ENCODE data around the gene WIPF1. TPM values are rescaled to one million over a fixed set of nuclear protein-coding genes. Genes with fewer than 3 reads are reported as not detected.

WIPF1 gene
- total RNA-seq, 2 donors from 2014 or later = 7.2 to 19.0 TPM

GRCh38 chr2:174561283-174561971 is 36.2 kb downstream of the WIPF1 start:
- Histone ChIP-seq H3K4me1 (replicated peaks) (no peaks in the 10 kb centered on the region), H3K27me3 (replicated peaks; ENCODE audit: insufficient read depth) (no peaks in the 10 kb centered on the region), H3K27ac (peak overlapping the region in 1 of 2 donors; percentile 4), H3K9me3 (no peaks in the 10 kb centered on the region), H3K4me3 (no peak overlapping the region), H3K36me3 (no peaks in the 10 kb centered on the region)
- DNase-seq (ENCODE audit: low spot score) = peak; percentile 68
- intact Hi-C loops (cut with DNase I) = no loop called here
- 21% methylated on average over 8 of the region's 8 CpGs for WGBS
- TF ChIP-seq POLR2AphosphoS5 (IDR thresholded peaks at IDR 0.05) = peak; percentile 82
- TF ChIP-seq, protein P1, sequence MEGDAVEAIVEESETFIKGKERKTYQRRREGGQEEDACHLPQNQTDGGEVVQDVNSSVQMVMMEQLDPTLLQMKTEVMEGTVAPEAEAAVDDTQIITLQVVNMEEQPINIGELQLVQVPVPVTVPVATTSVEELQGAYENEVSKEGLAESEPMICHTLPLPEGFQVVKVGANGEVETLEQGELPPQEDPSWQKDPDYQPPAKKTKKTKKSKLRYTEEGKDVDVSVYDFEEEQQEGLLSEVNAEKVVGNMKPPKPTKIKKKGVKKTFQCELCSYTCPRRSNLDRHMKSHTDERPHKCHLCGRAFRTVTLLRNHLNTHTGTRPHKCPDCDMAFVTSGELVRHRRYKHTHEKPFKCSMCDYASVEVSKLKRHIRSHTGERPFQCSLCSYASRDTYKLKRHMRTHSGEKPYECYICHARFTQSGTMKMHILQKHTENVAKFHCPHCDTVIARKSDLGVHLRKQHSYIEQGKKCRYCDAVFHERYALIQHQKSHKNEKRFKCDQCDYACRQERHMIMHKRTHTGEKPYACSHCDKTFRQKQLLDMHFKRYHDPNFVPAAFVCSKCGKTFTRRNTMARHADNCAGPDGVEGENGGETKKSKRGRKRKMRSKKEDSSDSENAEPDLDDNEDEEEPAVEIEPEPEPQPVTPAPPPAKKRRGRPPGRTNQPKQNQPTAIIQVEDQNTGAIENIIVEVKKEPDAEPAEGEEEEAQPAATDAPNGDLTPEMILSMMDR (IDR thresholded peaks at IDR 0.05) = no peak
- no peak for TF ChIP-seq POLR2A (IDR thresholded peaks at IDR 0.05)

DNA sequence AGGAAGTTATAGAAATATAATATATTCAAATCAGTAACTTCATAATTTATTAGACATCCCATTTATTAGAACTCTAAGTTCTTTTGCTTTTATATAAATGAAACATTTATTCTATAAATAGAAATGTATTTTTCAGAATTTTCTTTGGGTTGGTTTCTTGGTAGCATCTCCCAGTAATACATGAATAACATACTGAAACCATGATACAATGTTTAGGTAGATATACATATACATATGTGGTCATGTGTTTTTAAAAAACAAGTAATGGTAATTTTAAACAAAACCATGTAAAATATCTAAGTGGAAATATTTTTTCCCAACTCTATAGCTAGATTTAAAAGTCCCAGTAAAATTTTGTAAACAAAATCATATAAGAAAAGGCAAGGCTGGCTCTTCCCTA is 36.9 kb downstream of the WIPF1 start:
- no peaks in the 10 kb centered on the region for H3K4me1 ChIP-seq (replicated peaks)
- H3K27me3 ChIP-seq (replicated peaks; ENCODE audit: insufficient read depth) = no peaks in the 10 kb centered on the region
- peak overlapping the region in 1 of 2 donors; percentile 4 for H3K27ac ChIP-seq
- intact Hi-C loops (cut with DNase I) = no loop called here
- TF ChIP-seq, protein P1 (IDR thresholded peaks at IDR 0.05) = no peak
- TF ChIP-seq POLR2AphosphoS5 (IDR thresholded peaks at IDR 0.05) (no peak), POLR2A (IDR thresholded peaks at IDR 0.05) (no peak)
- H3K4me3 ChIP-seq = no peak overlapping the region
- no peaks in the 10 kb centered on the region for H3K36me3 ChIP-seq
- no peaks in the 10 kb centered on the region for H3K9me3 ChIP-seq
- no peak for DNase-seq (ENCODE audit: low spot score)

DNA sequence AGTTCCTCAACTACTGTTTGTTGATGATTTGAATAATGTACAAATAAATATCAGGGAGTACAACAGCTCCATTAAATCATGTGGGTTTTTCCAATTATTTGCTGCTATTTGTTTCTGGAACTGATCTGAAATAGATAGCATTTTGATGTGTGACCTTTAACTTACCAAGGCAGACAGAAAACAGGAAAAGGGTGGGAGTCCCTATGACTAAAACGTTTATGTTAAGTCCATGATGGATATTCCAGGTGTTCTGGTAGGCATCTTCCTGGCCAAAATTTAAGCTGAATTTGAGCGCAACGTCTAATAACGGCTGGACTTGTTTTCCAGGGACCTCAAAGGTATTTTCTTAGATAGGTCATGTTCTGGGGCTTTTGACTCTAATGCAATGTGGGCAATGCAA is 41.6 kb downstream of the WIPF1 start:
- DNase-seq (ENCODE audit: low spot score) = no peak
- Histone ChIP-seq H3K4me1 (replicated peaks) (no peaks in the 10 kb centered on the region), H3K9me3 (no peaks in the 10 kb centered on the region), H3K4me3 (no peak overlapping the region), H3K27ac (no peak overlapping the region), H3K27me3 (replicated peaks; ENCODE audit: insufficient read depth) (no peaks in the 10 kb centered on the region), H3K36me3 (no peaks in the 10 kb centered on the region)
- no peak for TF ChIP-seq POLR2A (IDR thresholded peaks at IDR 0.05)
- WGBS = 76% methylated on average over 4 of the region's 4 CpGs
- intact Hi-C loops (cut with DNase I) = no loop called here

GRCh38 chr2:174554529-174555150 is 43.0 kb downstream of the WIPF1 start:
- intact Hi-C loops (cut with DNase I) = no loop called here

GRCh38 chr2:174553811-174554493 is 43.7 kb downstream of the WIPF1 start:
- 96% methylated on average over 5 of the region's 5 CpGs for WGBS
- no peaks in the 10 kb centered on the region for H3K9me3 ChIP-seq

More at GRCh38 chr2:174554529-174555150, 43.0 kb downstream of the WIPF1 start:
- TF ChIP-seq POLR2A (IDR thresholded peaks at IDR 0.05) (no peak), POLR2AphosphoS5 (IDR thresholded peaks at IDR 0.05) (no peak)
- TF ChIP-seq, protein P1 (IDR thresholded peaks at IDR 0.05) = no peak
- Histone ChIP-seq H3K4me3 (no peak overlapping the region), H3K9me3 (no peaks in the 10 kb centered on the region), H3K4me1 (replicated peaks) (no peaks in the 10 kb centered on the region), H3K27ac (no peak overlapping the region), H3K27me3 (replicated peaks; ENCODE audit: insufficient read depth) (no peaks in the 10 kb centered on the region), H3K36me3 (no peaks in the 10 kb centered on the region)
- DNase-seq (ENCODE audit: low spot score) = no peak
- WGBS = 46% methylated on average over 4 of the region's 4 CpGs

More at GRCh38 chr2:174553811-174554493, 43.7 kb downstream of the WIPF1 start:
- Histone ChIP-seq H3K27ac (no peak overlapping the region), H3K4me3 (no peak overlapping the region), H3K4me1 (replicated peaks) (no peaks in the 10 kb centered on the region), H3K36me3 (no peaks in the 10 kb centered on the region), H3K27me3 (replicated peaks; ENCODE audit: insufficient read depth) (no peaks in the 10 kb centered on the region)
- no peak for DNase-seq (ENCODE audit: low spot score)
- intact Hi-C loops (cut with DNase I) = no loop called here
- TF ChIP-seq POLR2A (IDR thresholded peaks at IDR 0.05) (no peak), POLR2AphosphoS5 (IDR thresholded peaks at IDR 0.05) (no peak)
- TF ChIP-seq, protein P1 (IDR thresholded peaks at IDR 0.05) = no peak
